Germinal center (tissue), 1 donor: ENCODE results near the gene BCAS1.
A peak's percentile ranks its signal among the peaks of the same experiment; 100 is the strongest.

Experiments used
- DNase-seq: peaks from one replicate; pipeline ENCODE4 v3.0.0; 2012; ENCODE audit warnings: mixed read lengths, low spot score

Gene BCAS1

GRCh38 chr20:54070187-54070987 lies at the start of gene BCAS1:
TSS of gene BCAS1 (minus strand) at chr20:54070594. CDS start at chr20:54058718, 11,876 bp downstream.
- no peak for DNase-seq

- DNase-seq: no peak
Observed at GRCh38 chr20:54119744-54120143, 49.4 kb upstream of the BCAS1 start.

DNA sequence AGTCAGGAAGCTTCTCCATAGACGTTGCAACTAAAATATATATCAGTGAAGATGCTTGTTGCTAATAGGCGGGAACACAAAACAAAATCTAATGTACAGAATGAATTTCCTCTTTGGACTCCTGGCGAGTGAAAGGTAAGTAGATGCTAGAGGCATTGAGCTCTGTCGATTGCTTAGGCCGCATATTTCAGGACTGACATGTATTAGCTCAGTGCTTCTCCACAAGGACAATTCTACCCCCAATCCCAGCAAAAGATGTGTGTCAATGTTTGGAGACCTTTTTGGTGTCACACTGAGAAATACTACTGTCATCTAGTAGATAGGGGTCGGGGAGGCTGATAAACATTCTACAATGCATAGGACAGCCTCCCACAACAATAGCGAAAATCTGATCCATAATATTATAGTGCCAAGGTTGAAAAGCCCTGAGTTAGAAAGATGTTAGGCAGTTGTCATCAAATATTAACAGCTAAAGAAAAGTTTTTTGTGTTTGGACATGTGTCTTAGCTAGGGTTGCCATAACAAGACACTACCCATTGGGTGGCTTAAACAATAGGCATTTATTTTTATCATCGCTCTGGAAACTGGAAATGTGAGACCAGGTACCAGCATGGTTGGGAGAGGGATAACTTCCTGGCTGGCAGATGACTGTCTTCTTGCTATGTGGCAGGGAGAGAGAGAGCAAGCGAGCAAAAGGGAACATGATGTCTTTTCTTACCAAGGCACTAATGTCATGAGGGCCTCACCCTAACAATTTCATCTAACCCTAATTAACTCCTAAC lies 48.0 kb upstream of the BCAS1 start:
- DNase-seq: no peak

DNA sequence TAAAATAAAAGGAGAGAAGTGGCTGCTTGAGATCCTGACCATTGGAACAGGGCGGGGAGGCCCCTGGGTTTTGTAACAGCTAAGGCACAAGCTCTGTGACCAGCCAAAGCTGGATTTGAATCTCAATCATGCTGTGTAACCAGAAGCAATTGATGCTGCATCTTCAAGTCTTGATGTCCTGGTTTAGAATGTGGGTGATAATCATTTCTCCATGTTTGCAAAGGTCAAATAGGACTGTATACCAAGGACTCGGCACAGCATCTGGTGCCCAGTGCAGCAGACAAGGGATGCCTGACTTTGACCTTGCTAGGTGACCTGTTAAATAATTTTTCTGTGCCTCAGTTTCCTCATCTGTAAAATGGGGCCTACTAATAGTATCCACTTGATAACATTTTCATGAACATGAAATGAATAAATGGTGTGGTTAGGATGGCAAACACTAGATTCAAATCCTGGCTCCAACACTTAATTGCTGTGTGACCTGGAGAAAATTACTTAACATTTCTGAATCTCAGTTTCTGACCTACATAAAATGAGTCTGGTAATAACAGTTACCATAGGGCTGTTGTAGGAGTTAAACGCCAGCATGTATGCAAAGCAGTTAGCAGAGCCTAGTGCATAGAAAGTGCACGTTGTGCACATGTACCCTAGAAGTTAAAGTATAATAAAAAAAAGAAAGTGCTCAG lies 46.3 kb upstream of the BCAS1 start:
- DNase-seq: no peak

- no peak for DNase-seq
Observed at GRCh38 chr20:54115172-54115854, 44.9 kb upstream of the BCAS1 start.

- no peak for DNase-seq
Observed at GRCh38 chr20:54114109-54114508, 43.7 kb upstream of the BCAS1 start.

DNA sequence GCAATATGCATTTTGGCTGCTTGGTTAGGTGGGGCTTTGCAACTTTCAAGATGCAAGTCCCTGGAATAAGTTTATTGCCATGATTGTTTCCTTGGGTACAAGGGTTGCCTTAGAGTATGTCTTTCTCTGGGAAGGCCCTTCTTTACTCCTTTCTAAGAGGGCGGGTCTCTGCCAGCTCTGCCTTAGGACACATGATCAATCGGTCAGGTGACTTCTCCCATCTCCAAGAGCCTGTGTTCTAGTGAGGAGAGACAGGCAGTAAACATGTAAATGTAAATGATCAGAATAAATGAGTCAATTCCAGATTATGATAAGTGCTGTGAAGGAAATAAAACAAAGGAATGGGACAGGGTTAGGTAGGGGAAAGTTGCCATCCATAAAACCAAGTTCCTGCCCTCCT lies 43.2 kb upstream of the BCAS1 start:
- no peak for DNase-seq

- DNase-seq: no peak
Observed at GRCh38 chr20:54112221-54112884, 42.0 kb upstream of the BCAS1 start.

DNA sequence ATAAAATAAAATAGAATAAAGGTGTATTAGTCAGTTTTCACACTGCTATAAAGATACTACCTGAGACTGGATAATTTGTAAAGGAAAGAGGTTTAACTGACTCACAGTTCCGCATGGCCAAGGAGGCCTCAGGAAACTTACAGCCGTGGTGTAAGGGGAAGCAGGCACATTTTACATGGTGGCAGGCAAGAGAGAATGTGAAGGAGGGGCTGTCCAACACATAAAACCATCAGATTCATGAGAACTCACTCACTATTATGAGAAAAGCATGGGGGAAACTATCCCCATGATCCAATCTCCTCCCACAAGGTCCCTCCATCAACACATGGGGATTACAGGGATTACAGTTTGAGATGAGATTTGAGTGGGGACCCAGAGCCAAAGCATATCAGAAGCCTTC lies 41.1 kb upstream of the BCAS1 start:
- DNase-seq: no peak

DNA sequence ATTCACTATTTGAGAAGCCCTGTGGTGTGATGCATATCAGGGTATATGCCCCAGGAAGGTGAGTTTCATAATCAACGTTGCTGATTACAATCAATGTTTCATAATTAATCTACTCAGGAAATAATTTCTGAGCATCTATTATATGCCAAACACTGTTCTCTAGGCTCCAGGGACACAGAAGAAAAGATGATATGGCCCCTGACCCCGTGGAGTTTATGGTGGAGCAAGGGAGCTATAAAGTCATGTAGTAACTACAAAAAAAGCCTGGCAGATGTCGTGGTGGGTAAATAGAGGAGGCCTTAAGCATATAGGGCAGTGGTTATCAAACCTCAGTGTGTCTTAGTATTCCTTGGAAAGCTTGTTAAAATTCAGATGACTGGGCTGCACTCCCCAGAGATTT lies 40.1 kb upstream of the BCAS1 start:
- DNase-seq: no peak

DNA sequence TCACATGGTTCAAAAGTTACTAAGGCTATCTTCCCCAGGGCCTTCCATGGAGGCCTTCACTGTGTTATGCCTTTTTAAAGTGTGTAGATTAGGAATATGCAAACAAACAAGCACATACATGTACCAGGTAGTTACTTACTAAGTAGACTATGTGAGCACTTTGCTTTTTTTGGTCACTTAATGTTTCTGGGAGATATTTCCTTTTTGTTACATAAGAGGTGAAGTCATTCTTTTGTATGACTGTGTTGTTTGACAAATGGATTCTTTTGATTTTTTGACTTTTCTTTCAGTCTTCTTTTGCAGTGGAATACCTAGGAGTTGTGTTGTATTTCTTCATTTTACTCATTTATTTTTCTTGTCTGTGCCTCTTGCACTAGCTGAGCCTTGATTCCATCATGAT lies 39.6 kb upstream of the BCAS1 start:
- DNase-seq: no peak

GRCh38 chr20:54108817-54109216 lies 38.4 kb upstream of the BCAS1 start:
- no peak for DNase-seq

DNA sequence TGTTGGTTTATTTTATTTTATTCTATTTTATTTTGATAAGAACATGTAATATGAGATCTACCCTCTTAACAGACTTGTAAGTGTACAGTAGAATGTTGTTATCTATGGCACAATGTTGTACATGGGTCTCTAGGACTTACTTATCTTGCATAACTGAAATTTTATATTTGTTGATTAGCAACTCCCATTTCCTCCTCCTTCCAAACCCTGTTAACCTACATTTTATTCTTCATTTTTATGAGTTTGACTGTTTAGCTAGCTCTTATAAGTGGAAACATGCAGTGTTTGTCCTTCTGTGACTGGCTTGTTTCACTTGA lies 37.9 kb upstream of the BCAS1 start:
- no peak for DNase-seq

GRCh38 chr20:54107600-54108325 lies 37.4 kb upstream of the BCAS1 start:
- DNase-seq: no peak

GRCh38 chr20:54107181-54107580 lies 36.8 kb upstream of the BCAS1 start:
- DNase-seq: no peak

DNA sequence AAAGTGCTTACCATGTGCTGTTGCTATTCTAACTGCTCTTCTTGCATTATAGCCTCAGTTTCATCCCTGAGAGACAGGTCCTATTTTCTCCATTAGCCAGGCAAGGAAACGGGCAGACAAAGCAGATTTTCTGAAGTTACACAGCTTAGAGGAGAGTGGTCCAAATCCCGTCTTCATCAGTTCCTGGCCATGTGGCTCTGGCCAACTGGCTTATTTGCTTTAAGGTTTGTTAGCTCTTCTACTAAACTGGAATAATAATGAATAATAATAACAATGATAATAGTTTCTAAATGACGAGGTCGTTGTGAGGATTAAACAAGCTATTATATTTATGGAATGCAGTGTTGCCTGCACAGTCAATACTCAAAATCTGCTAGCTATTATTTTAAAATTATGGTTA lies 35.8 kb upstream of the BCAS1 start:
- no peak for DNase-seq

DNA sequence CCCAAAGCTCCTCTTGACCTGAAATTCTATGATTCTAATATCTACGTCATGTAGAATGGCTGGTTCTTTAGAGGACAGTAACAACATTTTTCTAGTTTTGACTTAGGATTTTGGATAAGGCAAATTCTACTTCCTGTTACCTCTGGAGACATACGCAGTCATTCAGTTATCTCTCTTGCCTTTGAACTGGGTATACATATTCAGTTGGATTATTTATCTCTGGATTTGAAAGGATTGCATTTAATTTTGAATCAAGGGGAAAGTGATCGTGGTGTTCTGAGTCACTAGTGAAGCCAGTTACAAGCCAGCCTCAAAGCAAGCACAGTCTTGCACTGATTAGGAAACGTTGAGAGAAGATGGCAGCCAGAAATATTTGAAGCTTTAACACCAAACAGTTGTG lies 35.3 kb upstream of the BCAS1 start:
- no peak for DNase-seq

DNA sequence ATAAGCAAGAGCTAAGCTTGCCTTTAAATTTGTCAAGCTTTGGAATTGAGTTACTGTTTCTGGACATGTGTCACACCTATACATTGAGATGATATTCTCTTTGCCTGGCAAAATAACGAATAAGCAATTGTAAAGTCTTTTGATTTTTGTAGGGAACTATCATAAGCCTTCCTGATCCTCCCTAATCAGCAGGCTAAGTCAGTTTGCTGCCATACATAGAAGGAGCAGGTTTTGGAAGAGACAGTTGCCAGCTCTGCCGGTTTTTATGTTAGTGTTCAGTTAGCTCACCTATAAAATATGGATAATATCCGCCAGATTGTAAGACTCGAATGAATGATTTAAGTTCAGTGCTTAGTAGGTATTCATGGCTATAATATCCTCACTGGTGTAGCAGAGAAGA lies 34.4 kb upstream of the BCAS1 start:
- no peak for DNase-seq

DNA sequence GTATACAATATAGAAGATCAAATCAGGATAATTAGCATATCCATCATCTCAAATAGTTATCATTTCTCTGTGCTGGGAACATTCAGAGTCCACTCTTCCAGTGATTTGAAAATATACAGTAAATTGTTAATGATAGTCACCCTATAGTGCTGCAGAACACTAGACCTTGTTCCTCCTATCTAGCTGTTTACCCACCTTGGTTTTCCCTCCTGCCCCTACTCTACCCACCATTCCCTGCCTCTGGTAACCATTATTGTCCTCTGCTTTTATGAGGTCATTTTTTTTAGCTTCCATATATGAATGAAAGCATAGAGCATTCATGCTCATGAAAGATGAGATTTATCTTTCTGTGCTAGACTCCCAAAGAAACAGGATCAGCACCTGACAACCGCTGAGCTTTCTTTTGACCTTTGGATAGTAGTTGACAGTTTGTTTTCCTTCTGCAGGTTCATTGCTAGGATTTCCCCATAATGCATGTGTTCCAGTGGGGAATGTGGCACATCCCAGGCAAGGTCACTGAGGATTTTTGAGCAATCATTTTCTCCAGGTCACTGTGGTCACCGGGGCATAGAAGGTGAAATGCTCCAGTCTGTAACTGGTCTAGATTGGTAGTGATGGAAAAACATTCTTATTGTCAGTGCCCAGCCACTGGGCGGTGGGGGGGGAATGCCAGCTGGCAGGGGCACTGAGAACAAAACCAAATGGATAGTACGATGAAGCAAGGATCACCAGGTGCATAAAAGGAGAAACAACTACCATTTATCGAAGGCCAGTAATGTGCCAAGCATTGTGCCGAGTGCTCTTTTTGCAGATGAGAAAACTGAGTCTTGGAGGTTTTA lies 33.6 kb upstream of the BCAS1 start:
- DNase-seq: no peak

GRCh38 chr20:54103067-54103761 lies 32.8 kb upstream of the BCAS1 start:
- DNase-seq: peak; percentile 55
